OCI-LY7 (cell line): ENCODE measurements around the gene ELMOD3. TPM values are rescaled to one million over a fixed set of nuclear protein-coding genes. Genes with fewer than 3 reads are reported as not detected.
"Not testable (repeated sequence)": the region's sequence is repeated elsewhere in the genome, so short reads cannot be mapped to it uniquely, and the experiment has no call there.

Experiments used
- BruUV-seq: library from RNA; stranded (reverse); fragments of 400-500 nt; replicated peaks from 2 replicates; lab custom pipeline; 2021; lab: Mats Ljungman, UMichigan
- CTCF ChIA-PET: fragments of 300-600 bp; sonication (Branson Sonifier 250); formaldehyde crosslinking; loops from one replicate; lab custom pipeline; 2022; ENCODE audit warnings: antibody characterized with exemption; ENCODE audit not compliant: unreplicated experiment; lab: Charles Lee
- POLR2A ChIA-PET: fragments of 300-600 bp; sonication (Branson Sonifier 250); formaldehyde crosslinking; loops from one replicate; lab custom pipeline; 2022; ENCODE audit warnings: antibody characterized with exemption; lab: Charles Lee
- DNase-seq: peaks from one replicate; pipeline ENCODE4 v3.0.0-alpha.2; 2015; ENCODE audit warnings: low spot score
- H2AFZ ChIP-seq: fragments of 200-600 bp; sonication (generic), shearing (Covaris generic); 2 replicates; pipeline ENCODE4 v1.6.1; 2014; ENCODE audit warnings: mild to moderate bottlenecking, antibody characterized with exemption, low read length, moderate library complexity
- H3K27ac ChIP-seq: fragments of 200-600 bp; sonication (generic); 2 replicates; pipeline ENCODE4 v1.5.1; 2014; ENCODE audit warnings: mixed run types, low read depth, mild to moderate bottlenecking, moderate library complexity, low read length, inconsistent platforms; ENCODE audit not compliant: poor library complexity, severe bottlenecking
- H3K36me3 ChIP-seq: fragments of 200-600 bp; sonication (generic); 2 replicates; pipeline ENCODE4 v1.6.1; 2014; ENCODE audit warnings: mild to moderate bottlenecking, antibody characterized with exemption, low read length, moderate library complexity, mixed read lengths; ENCODE audit not compliant: insufficient read depth
- H3K4me1 ChIP-seq: fragments of 200-600 bp; sonication (generic); 2 replicates; pipeline ENCODE4 v1.5.1; 2014; ENCODE audit warnings: mild to moderate bottlenecking, low read length; ENCODE audit not compliant: insufficient read depth, poor library complexity, severe bottlenecking
- H3K4me2 ChIP-seq: fragments of 200-600 bp; sonication (generic); 2 replicates; pipeline ENCODE4 v1.6.1; 2014; ENCODE audit warnings: mild to moderate bottlenecking, low read length
- H3K4me3 ChIP-seq: fragments of 200-600 bp; sonication (generic); 2 replicates; pipeline ENCODE4 v1.5.1; 2014; ENCODE audit warnings: mild to moderate bottlenecking, low read depth, low read length; ENCODE audit not compliant: poor library complexity, severe bottlenecking
- H3K79me2 ChIP-seq: fragments of 200-600 bp; sonication (generic); 2 replicates; pipeline ENCODE4 v1.6.1; 2016; ENCODE audit warnings: low read depth, mild to moderate bottlenecking, low read length, moderate library complexity, mixed read lengths; ENCODE audit not compliant: insufficient read depth
- H3K9me2 ChIP-seq: fragments of 200-600 bp; sonication (generic); 2 replicates; pipeline ENCODE4 v1.6.1; 2016; ENCODE audit warnings: mild to moderate bottlenecking, low read length, mixed read lengths; ENCODE audit not compliant: insufficient read depth
- H3K9me3 ChIP-seq: fragments of 200-600 bp; sonication (generic); 2 replicates; pipeline ENCODE4 v1.6.1; 2014; ENCODE audit warnings: mild to moderate bottlenecking, mixed run types, low read length, mixed read lengths
- H4K20me1 ChIP-seq: fragments of 200-600 bp; sonication (generic); 2 replicates; pipeline ENCODE4 v1.6.1; 2014; ENCODE audit warnings: mild to moderate bottlenecking, antibody characterized with exemption, low read length, moderate library complexity, mixed read lengths; ENCODE audit not compliant: insufficient read depth
- CTCF ChIP-seq: fragments of 200-600 bp; sonication (generic); conservative IDR thresholded peaks from 2 replicates; pipeline ENCODE4 v1.5.1; 2014; ENCODE audit warnings: mild to moderate bottlenecking, antibody characterized with exemption, low read length, moderate library complexity, mixed read lengths
- EZH2phosphoT487 ChIP-seq: fragments of 200-600 bp; sonication (generic); IDR thresholded peaks from 2 replicates; pipeline ENCODE4 v1.6.1; 2018; ENCODE audit warnings: low read depth, borderline replicate concordance, mild to moderate bottlenecking, mixed run types, antibody characterized with exemption, low read length, moderate library complexity, mixed read lengths
- intact Hi-C: fragments of 100-400 bp; cut with micrococcal nuclease; formaldehyde crosslinking; loops from one replicate; pipeline ENCODE4 v1.10.0; 2022; ENCODE audit not compliant: unreplicated experiment
- total RNA-seq, 2 experiments: library from RNA; depleted of rRNA in 1 of 2; stranded (reverse); fragments of >200 nt in 1 of 2; shearing (Covaris generic) in 1 of 2; gene quantifications; 2 replicates each; pipeline ENCODE4 v1.2.3, GENCODE V29; 2014 to 2022

Gene ELMOD3
- total RNA-seq, 2 experiments from 2014 or later, result 12.0 to 18.5 TPM

DNA sequence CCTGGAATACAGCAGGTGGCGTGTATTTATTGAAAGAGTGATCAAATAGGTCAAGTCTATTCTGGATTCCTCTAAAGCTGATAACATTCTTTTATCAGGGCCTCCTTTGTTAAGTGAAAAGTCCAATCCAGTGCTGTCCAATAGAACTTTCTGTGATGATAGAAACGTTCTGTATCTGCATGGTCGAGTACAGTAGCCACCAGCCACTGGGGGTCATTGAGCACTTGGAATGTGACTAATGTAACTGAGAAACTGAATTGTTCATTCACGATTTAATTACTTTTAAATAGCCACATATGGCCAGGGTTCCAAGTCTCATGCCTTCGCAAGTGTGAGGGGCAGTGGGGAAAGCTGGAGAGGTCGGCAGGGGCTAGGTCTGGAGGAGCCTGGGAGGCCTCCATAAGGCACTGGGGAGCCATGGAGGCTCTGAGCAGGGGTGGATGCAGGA, 84.5 kb downstream of the ELMOD3 start:
- DNase-seq, result no peak
- intact Hi-C loops, result loop anchor here (5.0 kb wide), 1 partner anchor 98 kb away; the partner anchor contains the start of gene MAT2A
- Histone ChIP-seq H4K20me1 (no peaks in the 10 kb centered on the region), H3K36me3 (no peaks in the 10 kb centered on the region), H3K4me1 (peaks cover 17% of the 10 kb centered on the region), H3K9me2 (no peaks in the 10 kb centered on the region), H3K79me2 (no peaks in the 10 kb centered on the region), H3K4me2 (no peak overlapping the region), H2AFZ (no peak overlapping the region), H3K27ac (no peak overlapping the region), H3K9me3 (no peaks in the 10 kb centered on the region), H3K4me3 (no peak overlapping the region)
- POLR2A ChIA-PET, result interaction anchor here (0.7 to 2.0 kb wide), 3 partner anchors 9 to 20 kb away, joined by 3 to 9 read pairs (median 8); partner anchors contain the start of gene SH2D6
- no peak for TF ChIP-seq CTCF
- TF ChIP-seq EZH2phosphoT487, result no peak
- no TSS peak for BruUV-seq
- CTCF ChIA-PET, result no interaction called here

DNA sequence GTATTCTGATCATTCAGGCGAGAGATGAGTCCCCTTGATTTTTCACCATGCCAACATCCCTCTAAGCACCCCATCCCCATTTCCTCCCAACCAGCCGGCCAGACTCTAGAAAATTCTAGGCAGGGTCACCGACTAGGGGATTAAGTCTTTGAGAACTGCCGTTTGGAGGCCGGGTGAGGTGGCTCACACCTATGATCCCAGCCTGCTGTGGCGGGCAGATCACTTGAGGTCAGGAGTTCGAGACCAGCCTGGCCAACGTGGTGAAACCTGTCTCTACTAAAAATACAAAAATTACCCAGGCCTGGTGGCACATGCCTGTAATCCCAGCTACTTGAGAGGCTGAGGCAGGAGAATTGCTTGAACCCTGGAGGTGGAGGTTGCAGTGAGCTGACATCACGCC, 85.0 kb downstream of the ELMOD3 start:
- H2AFZ ChIP-seq, BruUV-seq, H3K79me2 ChIP-seq, CTCF ChIA-PET, POLR2A ChIA-PET, H4K20me1 ChIP-seq, H3K4me2 ChIP-seq, H3K27ac ChIP-seq, H3K9me3 ChIP-seq, DNase-seq, H3K36me3 ChIP-seq, H3K9me2 ChIP-seq, H3K4me3 ChIP-seq: not testable (repeated sequence)
- intact Hi-C loops, result loop anchor here (5.0 kb wide), 1 partner anchor 98 kb away; the partner anchor contains the start of gene MAT2A
- H3K4me1 ChIP-seq, result peaks cover 17% of the 10 kb centered on the region

- TF ChIP-seq EZH2phosphoT487, result no peak
- no peak for TF ChIP-seq CTCF
- ChIA-PET POLR2A (interaction anchor here (1.1 kb wide), 1 partner anchor 85 kb away, joined by 3 read pairs; no protein-coding TSS in a partner anchor), CTCF (no interaction called here)
- no peaks in the 10 kb centered on the region for H3K9me2 ChIP-seq
- intact Hi-C loops, result loop anchor here (5.0 kb wide), 1 partner anchor 97 kb away; the partner anchor contains the start of gene MAT2A
- H3K4me2 ChIP-seq, result no peak overlapping the region
- no peaks in the 10 kb centered on the region for H3K79me2 ChIP-seq
- no peak overlapping the region for H3K27ac ChIP-seq
- H3K4me3 ChIP-seq, result no peak overlapping the region
- H3K4me1 ChIP-seq, result peaks cover 17% of the 10 kb centered on the region
- no peaks in the 10 kb centered on the region for H3K36me3 ChIP-seq
- no peak overlapping the region for H2AFZ ChIP-seq
- no peaks in the 10 kb centered on the region for H4K20me1 ChIP-seq
- H3K9me3 ChIP-seq, result no peaks in the 10 kb centered on the region
- BruUV-seq, result no TSS peak
- no peak for DNase-seq
These were observed 85.4 kb downstream of the ELMOD3 start for GRCh38 chr2:85439986-85440385.
